ENCODE measurements around the gene HELLS. TPM values are rescaled to one million over a fixed set of nuclear protein-coding genes. Genes with fewer than 3 reads are reported as not detected.
"Not testable (repeated sequence)": the region's sequence is repeated elsewhere in the genome, so short reads cannot be mapped to it uniquely, and the experiment has no call there.

Gene HELLS
- total RNA-seq, 1 donor from 2014 or later, result 27.3 TPM

- ATAC-seq (ENCODE audit: low read depth), result no peak
- TF ChIP-seq, protein P1, sequence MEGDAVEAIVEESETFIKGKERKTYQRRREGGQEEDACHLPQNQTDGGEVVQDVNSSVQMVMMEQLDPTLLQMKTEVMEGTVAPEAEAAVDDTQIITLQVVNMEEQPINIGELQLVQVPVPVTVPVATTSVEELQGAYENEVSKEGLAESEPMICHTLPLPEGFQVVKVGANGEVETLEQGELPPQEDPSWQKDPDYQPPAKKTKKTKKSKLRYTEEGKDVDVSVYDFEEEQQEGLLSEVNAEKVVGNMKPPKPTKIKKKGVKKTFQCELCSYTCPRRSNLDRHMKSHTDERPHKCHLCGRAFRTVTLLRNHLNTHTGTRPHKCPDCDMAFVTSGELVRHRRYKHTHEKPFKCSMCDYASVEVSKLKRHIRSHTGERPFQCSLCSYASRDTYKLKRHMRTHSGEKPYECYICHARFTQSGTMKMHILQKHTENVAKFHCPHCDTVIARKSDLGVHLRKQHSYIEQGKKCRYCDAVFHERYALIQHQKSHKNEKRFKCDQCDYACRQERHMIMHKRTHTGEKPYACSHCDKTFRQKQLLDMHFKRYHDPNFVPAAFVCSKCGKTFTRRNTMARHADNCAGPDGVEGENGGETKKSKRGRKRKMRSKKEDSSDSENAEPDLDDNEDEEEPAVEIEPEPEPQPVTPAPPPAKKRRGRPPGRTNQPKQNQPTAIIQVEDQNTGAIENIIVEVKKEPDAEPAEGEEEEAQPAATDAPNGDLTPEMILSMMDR (IDR thresholded peaks at IDR 0.05), result no peak
- peaks cover 13% of the 10 kb centered on the region for H3K36me3 Mint-ChIP-seq (ENCODE audit: low read depth)
These were observed 21.4 kb upstream of the HELLS start for GRCh38 chr10:94524146-94524545.

DNA sequence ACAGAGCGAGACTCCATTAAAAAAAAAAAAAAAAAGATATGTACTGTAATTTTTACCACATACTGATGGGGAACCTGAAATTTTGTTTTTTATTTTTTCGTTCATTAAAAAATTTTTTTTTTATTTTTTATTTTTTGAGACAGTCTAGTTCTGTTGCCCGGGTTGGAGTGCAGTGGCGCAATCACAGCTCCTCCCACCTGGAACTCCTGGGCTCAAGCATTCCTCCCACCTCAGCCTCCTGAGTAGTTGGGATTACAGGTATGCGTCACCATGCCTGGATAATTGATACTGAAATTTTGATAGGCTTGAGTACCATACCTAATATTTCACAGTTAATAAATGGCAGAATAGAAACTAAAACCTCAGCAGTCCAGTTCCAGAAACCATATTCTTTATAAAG lies 20.9 kb upstream of the HELLS start:
- intact Hi-C loops (cut with micrococcal nuclease), result no loop called here
- ChIA-PET CTCF (no interaction called here), POLR2A (no interaction called here)
- TF ChIP-seq, protein P1 (IDR thresholded peaks at IDR 0.05), result no peak
- no peaks in the 10 kb centered on the region for H3K4me1 Mint-ChIP-seq
- H3K4me3 Mint-ChIP-seq, result no peak overlapping the region
- H3K36me3 Mint-ChIP-seq (ENCODE audit: low read depth), result peaks cover 15% of the 10 kb centered on the region
- no peaks in the 10 kb centered on the region for H3K9me3 Mint-ChIP-seq
- DNase-seq (no peak), ATAC-seq (ENCODE audit: low read depth) (no peak)
- no peak overlapping the region for H3K27ac Mint-ChIP-seq
- H3K27me3 Mint-ChIP-seq, result no peaks in the 10 kb centered on the region

More at GRCh38 chr10:94524146-94524545, 21.4 kb upstream of the HELLS start:
- CTCF ChIA-PET, result interaction anchor here (0.6 kb wide), 1 partner anchor 9 kb away, joined by 4 read pairs; no protein-coding TSS in a partner anchor
- no peaks in the 10 kb centered on the region for H3K27me3 Mint-ChIP-seq
- no peak for DNase-seq
- H3K4me3 Mint-ChIP-seq, result no peak overlapping the region
- intact Hi-C loops (cut with micrococcal nuclease), result no loop called here
- POLR2A ChIA-PET, result no interaction called here
- no peaks in the 10 kb centered on the region for H3K9me3 Mint-ChIP-seq
- no peak overlapping the region for H3K27ac Mint-ChIP-seq
- H3K4me1 Mint-ChIP-seq, result no peaks in the 10 kb centered on the region

GRCh38 chr10:94531550-94531949 lies 14.0 kb upstream of the HELLS start:
- H3K4me3 Mint-ChIP-seq; ATAC-seq (ENCODE audit: low read depth); H3K27me3 Mint-ChIP-seq; POLR2A ChIA-PET; H3K9me3 Mint-ChIP-seq; intact Hi-C loops (cut with micrococcal nuclease); H3K27ac Mint-ChIP-seq; CTCF ChIA-PET; DNase-seq; H3K4me1 Mint-ChIP-seq: not testable (repeated sequence)
- peaks cover 17% of the 10 kb centered on the region for H3K36me3 Mint-ChIP-seq (ENCODE audit: low read depth)

DNA sequence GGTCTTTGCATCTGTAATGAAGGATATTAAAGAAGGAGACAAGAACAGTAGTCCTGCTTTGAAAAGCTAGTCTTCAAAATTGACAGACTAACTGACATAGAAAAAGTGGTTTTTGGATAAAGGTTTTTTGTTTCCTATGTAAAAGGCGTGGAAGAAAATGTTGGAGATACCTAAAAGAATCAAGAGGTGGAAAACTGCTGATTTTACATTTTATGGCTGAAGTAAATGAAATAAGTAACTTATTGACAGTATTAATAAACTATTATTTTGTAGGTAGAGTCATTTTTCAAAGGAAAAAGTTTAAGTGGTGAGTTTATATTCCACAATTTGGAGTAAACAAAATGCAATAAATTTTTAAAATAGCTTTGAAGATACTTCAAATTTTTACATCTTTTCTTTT lies 12.6 kb upstream of the HELLS start:
- Mint-ChIP-seq H3K27me3 (no peaks in the 10 kb centered on the region), H3K4me1 (no peaks in the 10 kb centered on the region), H3K9me3 (no peaks in the 10 kb centered on the region), H3K36me3 (ENCODE audit: low read depth) (peaks cover 17% of the 10 kb centered on the region), H3K4me3 (no peak overlapping the region), H3K27ac (no peak overlapping the region)
- ChIA-PET POLR2A (no interaction called here), CTCF (no interaction called here)
- no peak for ATAC-seq (ENCODE audit: low read depth)
- no peak for DNase-seq
- intact Hi-C loops (cut with micrococcal nuclease), result no loop called here
- TF ChIP-seq, protein P1 (IDR thresholded peaks at IDR 0.05), result no peak

DNA sequence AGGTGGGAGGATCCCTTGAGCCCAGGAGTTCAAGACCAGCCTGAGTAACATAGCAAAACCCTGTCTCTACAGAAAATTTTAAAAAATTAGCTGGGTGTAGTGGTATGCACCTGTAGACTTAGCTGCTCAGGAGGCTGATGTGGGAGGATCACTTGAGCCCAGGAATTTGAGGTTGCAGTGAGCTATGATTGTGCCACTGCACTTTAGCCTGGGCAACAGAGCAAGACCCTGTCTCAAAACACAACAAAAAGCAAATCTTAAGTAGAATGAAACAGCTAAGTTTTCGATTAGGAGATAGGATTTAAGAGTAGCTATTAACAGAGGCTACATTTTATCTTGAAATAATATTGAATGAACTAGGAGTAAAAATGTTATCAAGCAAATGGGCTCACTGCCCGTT lies 3.3 kb upstream of the HELLS start:
- CTCF ChIA-PET; DNase-seq; H3K4me3 Mint-ChIP-seq; H3K27me3 Mint-ChIP-seq; H3K27ac Mint-ChIP-seq; H3K9me3 Mint-ChIP-seq; ATAC-seq (ENCODE audit: low read depth): not testable (repeated sequence)
- intact Hi-C loops (cut with micrococcal nuclease), result loop anchor here (10.0 kb wide), 1 partner anchor 1047 kb away; the partner anchor contains the start of gene CEP55
- H3K4me1 Mint-ChIP-seq, result peaks cover 23% of the 10 kb centered on the region
- peaks cover 12% of the 10 kb centered on the region for H3K36me3 Mint-ChIP-seq (ENCODE audit: low read depth)
- POLR2A ChIA-PET, result interaction anchor here (0.8 kb wide), 1 partner anchor 53 kb away, joined by 7 read pairs; no protein-coding TSS in a partner anchor

DNA sequence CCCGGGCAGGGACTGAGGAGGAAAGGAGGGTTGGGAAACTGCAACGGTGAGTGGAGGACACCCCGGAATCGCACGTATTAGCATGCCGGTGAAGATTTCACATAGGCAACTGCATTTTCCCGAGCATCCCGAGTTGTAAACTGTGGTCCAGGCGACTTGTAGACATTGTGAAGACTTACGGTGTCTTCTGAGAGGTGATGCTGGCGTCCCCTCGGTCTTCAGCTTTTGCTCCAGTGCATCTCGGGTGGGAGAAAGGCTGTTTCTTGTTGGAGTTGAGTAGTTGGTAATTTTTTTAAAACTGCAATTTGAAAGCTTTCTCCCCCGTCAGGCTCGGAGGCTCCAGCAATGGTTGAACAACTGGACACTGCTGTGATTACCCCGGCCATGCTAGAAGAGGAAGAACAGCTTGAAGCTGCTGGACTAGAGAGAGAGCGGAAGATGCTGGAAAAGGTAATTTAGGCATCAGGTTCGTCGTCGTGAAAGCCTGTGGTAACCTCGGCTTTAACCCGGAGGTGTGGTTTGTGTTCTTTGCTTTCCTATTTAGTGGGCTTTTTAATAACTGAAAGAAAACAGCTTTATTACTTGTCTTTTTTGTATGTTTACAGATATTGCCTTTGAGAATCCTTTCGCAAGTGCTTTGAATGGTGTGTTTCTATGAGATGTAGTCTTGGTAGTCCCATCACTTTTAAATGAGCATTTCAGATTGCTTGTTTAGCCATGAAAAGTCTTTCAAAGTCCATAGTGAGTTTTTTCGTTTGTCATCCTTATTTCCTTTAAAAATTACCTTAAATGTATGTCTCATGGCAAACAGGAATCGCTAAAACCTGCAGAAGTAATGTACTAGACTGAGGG lies 687 bp downstream of the HELLS start:
- H3K27me3 Mint-ChIP-seq, result peaks cover 2% of the 10 kb centered on the region
- ChIA-PET POLR2A (interaction anchor here (1.0 kb wide), 2 partner anchors 184 to 845 kb away, joined by 3 to 4 read pairs; partner anchors contain the start of gene NOC3L), CTCF (no interaction called here)
- H3K36me3 Mint-ChIP-seq (ENCODE audit: low read depth), result peaks cover 12% of the 10 kb centered on the region
- H3K4me1 Mint-ChIP-seq, result peaks cover 23% of the 10 kb centered on the region
- TF ChIP-seq, protein P1 (IDR thresholded peaks at IDR 0.05), result no peak
- H3K4me3 Mint-ChIP-seq, result peak overlapping the region; percentile 99
- no peak for DNase-seq
- intact Hi-C loops (cut with micrococcal nuclease), result loop anchor here (2.0 to 10.0 kb wide), 2 partner anchors 843 to 1051 kb away; partner anchors contain the start of genes CEP55 and FRA10AC1
- peak overlapping the region; percentile 81 for H3K27ac Mint-ChIP-seq
- no peak for ATAC-seq (ENCODE audit: low read depth)
- no peaks in the 10 kb centered on the region for H3K9me3 Mint-ChIP-seq

Measured in activated B cell treated with CpG ODN at 0.5 μM for 24 hours (primary cell).